Activated naive CD4-positive, alpha-beta T cell treated with anti-CD3 and anti-CD28 coated beads, Interleukin-2, amount 50 U/mL, for 24 hours (primary cell): Measurements from ENCODE around the gene TNP1.

Experiments used
- H3K27ac Mint-ChIP-seq: one replicate; pipeline ENCODE4 v1.8.0; 2021; ENCODE audit warnings: mild to moderate bottlenecking, mixed read lengths
- H3K27me3 Mint-ChIP-seq: one replicate; pipeline ENCODE4 v1.8.0; 2021; ENCODE audit warnings: mixed read lengths
- H3K36me3 Mint-ChIP-seq: one replicate; pipeline ENCODE4 v1.8.0; 2021; ENCODE audit warnings: mixed read lengths
- H3K4me1 Mint-ChIP-seq: one replicate; pipeline ENCODE4 v1.8.0; 2021; ENCODE audit warnings: mixed read lengths
- H3K4me3 Mint-ChIP-seq: one replicate; pipeline ENCODE4 v1.8.0; 2021; ENCODE audit warnings: mild to moderate bottlenecking, mixed read lengths
- H3K9me3 Mint-ChIP-seq: one replicate; pipeline ENCODE4 v1.8.0; 2021; ENCODE audit warnings: mixed read lengths

TNP1 gene

GRCh38 chr2:216829533-216829932 is 30.3 kb downstream of the TNP1 start:
- Mint-ChIP-seq H3K27me3 (peaks cover 1% of the 10 kb centered on the region), H3K4me3 (no peak overlapping the region), H3K36me3 (no peaks in the 10 kb centered on the region), H3K4me1 (no peaks in the 10 kb centered on the region), H3K9me3 (no peaks in the 10 kb centered on the region), H3K27ac (no peak overlapping the region)

GRCh38 chr2:216827073-216827720 is 32.7 kb downstream of the TNP1 start:
- H3K9me3 Mint-ChIP-seq, result no peaks in the 10 kb centered on the region
- peaks cover 1% of the 10 kb centered on the region for H3K27me3 Mint-ChIP-seq
- H3K36me3 Mint-ChIP-seq, result no peaks in the 10 kb centered on the region
- H3K4me3 Mint-ChIP-seq, result no peak overlapping the region
- H3K4me1 Mint-ChIP-seq, result no peaks in the 10 kb centered on the region
- no peak overlapping the region for H3K27ac Mint-ChIP-seq

DNA sequence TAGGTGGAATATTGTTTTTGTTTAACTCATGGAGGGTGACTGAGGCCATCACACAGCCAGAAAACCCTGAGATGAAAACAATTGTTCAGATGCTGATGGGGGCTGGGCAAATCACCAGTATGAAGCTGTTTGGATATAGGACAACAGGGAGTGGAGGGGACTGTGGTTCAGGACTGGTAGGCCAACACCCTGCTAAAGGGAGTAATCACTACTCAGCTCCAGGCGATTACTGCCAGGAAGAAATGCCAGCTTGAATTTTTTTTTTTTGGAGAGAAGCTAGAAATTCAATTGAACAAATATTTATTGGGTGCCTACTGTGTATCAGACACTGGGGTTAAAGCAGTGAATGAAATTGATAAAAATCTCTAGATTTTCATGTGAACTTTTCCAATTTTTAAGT is 37.4 kb downstream of the TNP1 start:
- no peaks in the 10 kb centered on the region for H3K9me3 Mint-ChIP-seq
- peaks cover 4% of the 10 kb centered on the region for H3K27me3 Mint-ChIP-seq
- H3K4me3 Mint-ChIP-seq, result no peak overlapping the region
- no peak overlapping the region for H3K27ac Mint-ChIP-seq
- H3K36me3 Mint-ChIP-seq, result no peaks in the 10 kb centered on the region
- no peaks in the 10 kb centered on the region for H3K4me1 Mint-ChIP-seq

- Mint-ChIP-seq H3K27ac (no peak overlapping the region), H3K4me1 (no peaks in the 10 kb centered on the region), H3K27me3 (peaks cover 4% of the 10 kb centered on the region), H3K36me3 (no peaks in the 10 kb centered on the region), H3K9me3 (no peaks in the 10 kb centered on the region), H3K4me3 (no peak overlapping the region)
Observed at GRCh38 chr2:216820709-216821108, 39.2 kb downstream of the TNP1 start.

GRCh38 chr2:216819766-216820165 is 40.1 kb downstream of the TNP1 start:
- H3K4me3 Mint-ChIP-seq, result no peak overlapping the region
- H3K27ac Mint-ChIP-seq, result no peak overlapping the region
- H3K27me3 Mint-ChIP-seq, result peaks cover 4% of the 10 kb centered on the region
- H3K4me1 Mint-ChIP-seq, result no peaks in the 10 kb centered on the region
- H3K36me3 Mint-ChIP-seq, result no peaks in the 10 kb centered on the region
- no peaks in the 10 kb centered on the region for H3K9me3 Mint-ChIP-seq

DNA sequence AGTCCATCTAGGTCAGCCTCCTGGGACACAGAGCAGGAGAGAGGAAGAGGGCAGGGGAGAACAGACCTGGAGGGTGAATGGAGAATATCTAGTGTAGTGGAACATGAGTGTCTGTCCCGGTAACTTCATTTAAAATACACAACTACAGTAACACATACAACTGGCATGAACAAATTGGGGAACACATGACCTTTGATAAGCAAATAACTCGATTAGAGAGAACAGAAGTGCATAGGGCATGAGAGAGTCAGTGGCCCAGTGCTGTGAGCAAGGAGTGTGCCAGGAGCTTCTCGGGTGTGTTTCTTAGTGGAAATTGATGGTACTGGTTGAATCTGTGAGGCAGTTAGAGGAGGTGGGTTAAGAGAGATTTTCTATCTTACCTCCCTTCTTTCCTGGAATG is 40.8 kb downstream of the TNP1 start:
- Mint-ChIP-seq H3K27ac (no peak overlapping the region), H3K4me3 (no peak overlapping the region), H3K36me3 (no peaks in the 10 kb centered on the region), H3K27me3 (peaks cover 4% of the 10 kb centered on the region), H3K9me3 (no peaks in the 10 kb centered on the region), H3K4me1 (no peaks in the 10 kb centered on the region)

- no peaks in the 10 kb centered on the region for H3K9me3 Mint-ChIP-seq
- H3K36me3 Mint-ChIP-seq, result no peaks in the 10 kb centered on the region
- H3K4me1 Mint-ChIP-seq, result no peaks in the 10 kb centered on the region
- no peak overlapping the region for H3K4me3 Mint-ChIP-seq
- H3K27ac Mint-ChIP-seq, result no peak overlapping the region
- no peaks in the 10 kb centered on the region for H3K27me3 Mint-ChIP-seq
Observed at GRCh38 chr2:216810399-216811160, 49.3 kb downstream of the TNP1 start.
